NCI-H1694 treated with DMSO at 0.1 percent for 48 hours (cell line): ENCODE data around the gene PPP1R16B.

ENCODE experiments used
- DNase-seq: peaks from one replicate; lab custom pipeline; 2025; lab: John Stamatoyannopoulos, UW

PPP1R16B gene

GRCh38 chr20:38805502-38805957, at the start of gene PPP1R16B:
TSS of gene PPP1R16B (plus strand) at chr20:38805697. CDS start at chr20:38835926, 30,229 bp downstream.
- DNase-seq: peak; percentile 13

GRCh38 chr20:38757145-38757775, 48.2 kb upstream of the PPP1R16B start:
- no peak for DNase-seq

- DNase-seq: no peak
Observed at GRCh38 chr20:38759106-38759505, 46.4 kb upstream of the PPP1R16B start.

- DNase-seq: no peak
Observed at GRCh38 chr20:38760978-38761377, 44.5 kb upstream of the PPP1R16B start.

- DNase-seq: no peak
Observed at GRCh38 chr20:38762174-38762573, 43.3 kb upstream of the PPP1R16B start.

- no peak for DNase-seq
Observed at GRCh38 chr20:38763616-38764015, 41.9 kb upstream of the PPP1R16B start.

GRCh38 chr20:38764567-38765318, 40.8 kb upstream of the PPP1R16B start:
- DNase-seq: no peak

GRCh38 chr20:38766071-38766470, 39.4 kb upstream of the PPP1R16B start:
- no peak for DNase-seq

GRCh38 chr20:38769376-38770295, 35.9 kb upstream of the PPP1R16B start:
- DNase-seq: no peak

GRCh38 chr20:38770546-38770945, 35.0 kb upstream of the PPP1R16B start:
- no peak for DNase-seq

- DNase-seq: no peak
Observed at GRCh38 chr20:38770970-38771369, 34.5 kb upstream of the PPP1R16B start.

GRCh38 chr20:38771621-38772020, 33.9 kb upstream of the PPP1R16B start:
- DNase-seq: no peak

GRCh38 chr20:38774167-38774566, 31.3 kb upstream of the PPP1R16B start:
- no peak for DNase-seq

- DNase-seq: no peak
Observed at GRCh38 chr20:38776363-38776762, 29.1 kb upstream of the PPP1R16B start.

GRCh38 chr20:38779247-38780097, 26.0 kb upstream of the PPP1R16B start:
- DNase-seq: no peak

GRCh38 chr20:38782275-38782674, 23.2 kb upstream of the PPP1R16B start:
- DNase-seq: no peak

GRCh38 chr20:38787870-38788269, 17.6 kb upstream of the PPP1R16B start:
- DNase-seq: no peak

GRCh38 chr20:38789503-38790199, 15.8 kb upstream of the PPP1R16B start:
- no peak for DNase-seq

GRCh38 chr20:38790200-38791053, 15.1 kb upstream of the PPP1R16B start:
- DNase-seq: peak; percentile 55

GRCh38 chr20:38791291-38791690, 14.2 kb upstream of the PPP1R16B start:
- DNase-seq: no peak
